Trophoblast cell (in vitro differentiated cells and primary cell): ENCODE data around the gene AUH.

Experiments used
- DNase-seq, 2 donors: peaks; one replicate each; pipeline ENCODE4 v3.0.0-alpha.2; 2016
- H2AFZ ChIP-seq: 2 replicates; pipeline ENCODE4 v1.6.1; 2013; ENCODE audit warnings: low read length, moderate library complexity, mild to moderate bottlenecking; ENCODE audit not compliant: insufficient read depth, poor library complexity
- H2AK5ac ChIP-seq: 2 replicates; pipeline ENCODE4 v1.6.1; 2013; ENCODE audit warnings: mild to moderate bottlenecking, low read length
- H2BK120ac ChIP-seq: 2 replicates; pipeline ENCODE4 v1.6.1; 2013; ENCODE audit warnings: low read length, mild to moderate bottlenecking, moderate library complexity; ENCODE audit not compliant: insufficient read depth, poor library complexity
- H2BK12ac ChIP-seq: 2 replicates; pipeline ENCODE4 v1.6.1; 2013; ENCODE audit warnings: mild to moderate bottlenecking, low read length, moderate library complexity
- H2BK5ac ChIP-seq: 2 replicates; pipeline ENCODE4 v1.6.1; 2013; ENCODE audit warnings: low read length, low read depth, moderate library complexity, mild to moderate bottlenecking; ENCODE audit not compliant: poor library complexity
- H3K14ac ChIP-seq: 2 replicates; pipeline ENCODE4 v1.6.1; 2013; ENCODE audit warnings: mild to moderate bottlenecking, low read length
- H3K18ac ChIP-seq: 2 replicates; pipeline ENCODE4 v1.6.1; 2013; ENCODE audit warnings: mild to moderate bottlenecking, low read length
- H3K23ac ChIP-seq: 2 replicates; pipeline ENCODE4 v1.6.1; 2013; ENCODE audit warnings: low read length
- H3K27ac ChIP-seq: 2 replicates; pipeline ENCODE4 v1.5.1; 2013; ENCODE audit warnings: low read depth, mild to moderate bottlenecking, inconsistent platforms, low read length, moderate library complexity
- H3K27me3 ChIP-seq: 2 replicates; pipeline ENCODE4 v1.6.1; 2013; ENCODE audit warnings: inconsistent platforms, mild to moderate bottlenecking, low read length, moderate library complexity; ENCODE audit not compliant: insufficient read depth
- H3K36me3 ChIP-seq, 2 experiments: 1 replicate in 1 of 2; 2 replicates in 1 of 2; pipeline ENCODE4 v1.6.1; 2013; ENCODE audit warnings: low read length in 2 of 2, mild to moderate bottlenecking in 2 of 2, moderate library complexity in 1 of 2; ENCODE audit not compliant: insufficient read depth in 2 of 2, control insufficient read depth in 1 of 2
- H3K4ac ChIP-seq: 2 replicates; pipeline ENCODE4 v1.6.1; 2013; ENCODE audit warnings: low read depth, mild to moderate bottlenecking, low read length, moderate library complexity
- H3K4me1 ChIP-seq, 2 experiments: 1 replicate in 1 of 2; 2 replicates in 1 of 2; pipeline ENCODE4 v1.6.1; 2013; ENCODE audit warnings: low read length in 2 of 2, mild to moderate bottlenecking in 2 of 2, moderate library complexity in 1 of 2; ENCODE audit not compliant: insufficient read depth in 2 of 2, control insufficient read depth in 1 of 2
- H3K4me2 ChIP-seq: 2 replicates; pipeline ENCODE4 v1.6.1; 2013; ENCODE audit warnings: inconsistent platforms, mild to moderate bottlenecking, low read length, moderate library complexity
- H3K4me3 ChIP-seq: 2 replicates; pipeline ENCODE4 v1.5.1; 2013; ENCODE audit warnings: mild to moderate bottlenecking, low read depth, low read length, inconsistent platforms
- H3K79me1 ChIP-seq: one replicate; pipeline ENCODE4 v1.6.1; 2013; ENCODE audit warnings: low read length
- H3K79me2 ChIP-seq: 2 replicates; pipeline ENCODE4 v1.6.1; 2013; ENCODE audit warnings: low read length, mild to moderate bottlenecking; ENCODE audit not compliant: control insufficient read depth, insufficient read depth, poor library complexity
- H3K9ac ChIP-seq: 2 replicates; pipeline ENCODE4 v1.6.1; 2013; ENCODE audit warnings: mild to moderate bottlenecking, low read length
- H3K9me3 ChIP-seq: 2 replicates; pipeline ENCODE4 v1.6.1; 2013; ENCODE audit warnings: low read depth, mild to moderate bottlenecking, control low read depth, inconsistent platforms, low read length; ENCODE audit not compliant: insufficient read depth
- H4K12ac ChIP-seq: 2 replicates; pipeline ENCODE4 v1.6.1; 2013; ENCODE audit warnings: low read depth, mild to moderate bottlenecking, low read length, moderate library complexity
- H4K8ac ChIP-seq: 2 replicates; pipeline ENCODE4 v1.6.1; 2013; ENCODE audit warnings: low read depth, mild to moderate bottlenecking, low read length, moderate library complexity
- H4K91ac ChIP-seq: one replicate; pipeline ENCODE4 v1.6.1; 2013; ENCODE audit warnings: low read depth, mild to moderate bottlenecking, low read length, moderate library complexity
- WGBS: extraction: QIAGEN DNeasy Blood & Tissue Kit; methylation state at CpG from one replicate; pipeline ENCODE4 v1.1.7; 2013; ENCODE audit warnings: missing lambda C conversion rate; ENCODE audit not compliant: insufficient read length, insufficient coverage; ENCODE audit errors: extremely low coverage; 5-methylcytosine and 5-hydroxymethylcytosine counted together

AUH gene

GRCh38 chr9:91222457-91222856, 139.3 kb downstream of the AUH start:
- Histone ChIP-seq H2AK5ac (no peak overlapping the region), H3K4me3 (no peak overlapping the region), H2AFZ (no peak overlapping the region), H3K14ac (no peak overlapping the region), H3K4me2 (no peak overlapping the region), H3K79me2 (no peaks in the 10 kb centered on the region), H3K27me3 (no peaks in the 10 kb centered on the region), H3K79me1 (no peaks in the 10 kb centered on the region), H3K9ac (no peak overlapping the region), H2BK5ac (no peak overlapping the region), H3K4ac (no peak overlapping the region), H4K91ac (no peak overlapping the region), H3K23ac (no peak overlapping the region), H3K27ac (no peak overlapping the region), H4K12ac (no peak overlapping the region), H2BK120ac (no peak overlapping the region), H3K4me1 (no peaks in the 10 kb centered on the region), H3K18ac (no peak overlapping the region), H2BK12ac (no peak overlapping the region), H3K9me3 (peaks cover 2% of the 10 kb centered on the region), H4K8ac (no peak overlapping the region), H3K36me3 (peaks cover 0 to 5% of the 10 kb centered on the region in 2 experiments)
- no CpG with 5 or more reads among the region's 6 CpGs for WGBS
- DNase-seq, result no peak

DNA sequence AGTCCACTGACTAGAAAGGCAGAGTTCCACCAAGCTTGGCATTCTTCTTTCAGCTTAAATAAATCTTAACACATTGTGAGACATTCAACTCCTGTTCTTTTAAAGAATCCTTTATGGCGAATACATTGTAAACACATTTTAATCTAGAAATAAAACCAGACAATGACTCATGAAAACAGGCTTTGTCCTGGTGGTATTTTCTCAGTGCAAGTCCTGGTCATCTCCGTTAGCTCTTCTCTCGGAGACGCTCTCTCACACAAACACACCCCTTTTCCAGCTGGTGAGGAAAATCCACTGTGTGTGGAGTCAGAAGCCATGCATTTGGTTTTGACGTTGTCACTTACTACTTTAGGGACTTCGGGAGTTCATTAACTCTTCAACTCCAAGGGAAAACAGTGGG, 140.4 kb downstream of the AUH start:
- peaks cover 2% of the 10 kb centered on the region for H3K9me3 ChIP-seq
- H4K12ac ChIP-seq, result no peak overlapping the region
- no peaks in the 10 kb centered on the region for H3K4me1 ChIP-seq
- no peaks in the 10 kb centered on the region for H3K79me2 ChIP-seq
- no peak overlapping the region for H4K91ac ChIP-seq
- H3K9ac ChIP-seq, result no peak overlapping the region
- H4K8ac ChIP-seq, result no peak overlapping the region
- no peaks in the 10 kb centered on the region for H3K27me3 ChIP-seq
- H2AK5ac ChIP-seq, result no peak overlapping the region
- H2AFZ ChIP-seq, result no peak overlapping the region
- H3K27ac ChIP-seq, result no peak overlapping the region
- H3K23ac ChIP-seq, result no peak overlapping the region
- H2BK12ac ChIP-seq, result no peak overlapping the region
- H3K14ac ChIP-seq, result no peak overlapping the region
- H2BK120ac ChIP-seq, result no peak overlapping the region
- no peak overlapping the region for H3K4me2 ChIP-seq
- no peak overlapping the region for H2BK5ac ChIP-seq
- no peak for DNase-seq
- H3K79me1 ChIP-seq, result no peaks in the 10 kb centered on the region
- peaks cover 0 to 5% of the 10 kb centered on the region in 2 experiments for H3K36me3 ChIP-seq
- WGBS, result no CpG with 5 or more reads among the region's 6 CpGs
- no peak overlapping the region for H3K18ac ChIP-seq
- no peak overlapping the region for H3K4ac ChIP-seq
- no peak overlapping the region for H3K4me3 ChIP-seq

DNA sequence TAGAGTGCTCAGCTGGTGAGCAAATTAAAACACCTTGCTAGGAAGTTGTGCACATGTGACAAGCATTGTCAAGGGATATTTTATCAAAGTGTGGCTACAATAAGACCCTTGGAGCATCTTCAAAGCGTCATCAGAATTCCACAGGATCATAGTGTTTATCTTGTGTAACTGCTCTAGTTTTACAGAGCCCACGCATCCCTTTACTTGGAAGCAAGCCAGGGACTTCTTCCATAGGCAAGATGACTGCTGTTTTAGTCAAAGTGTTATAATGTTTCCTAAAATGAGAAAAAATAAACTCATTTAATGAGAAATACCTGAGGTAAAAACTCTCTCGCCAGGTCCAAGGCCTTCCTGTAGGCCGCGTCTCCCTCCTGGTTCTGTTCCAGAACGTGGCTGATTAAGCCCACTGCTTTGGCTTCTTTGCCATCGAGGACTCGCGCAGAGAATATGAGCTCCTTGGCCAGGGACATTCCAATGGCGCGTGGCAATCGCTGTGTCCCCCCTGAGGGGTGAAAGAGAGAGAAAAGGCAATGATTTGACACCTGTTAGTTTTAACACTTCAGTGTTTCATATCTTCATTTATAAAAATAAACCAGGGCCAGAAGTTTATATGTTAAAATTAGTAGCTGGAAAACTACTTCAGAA, 141.1 kb downstream of the AUH start:
- H3K14ac ChIP-seq, result no peak overlapping the region
- H2AFZ ChIP-seq, result no peak overlapping the region
- no peak overlapping the region for H3K4me2 ChIP-seq
- H3K4me3 ChIP-seq, result no peak overlapping the region
- no peak overlapping the region for H4K12ac ChIP-seq
- peaks cover 0 to 5% of the 10 kb centered on the region in 2 experiments for H3K36me3 ChIP-seq
- no peak overlapping the region for H2AK5ac ChIP-seq
- no peak for DNase-seq
- H4K8ac ChIP-seq, result no peak overlapping the region
- no peak overlapping the region for H2BK12ac ChIP-seq
- no peak overlapping the region for H2BK120ac ChIP-seq
- no peak overlapping the region for H3K4ac ChIP-seq
- peaks cover 2% of the 10 kb centered on the region for H3K9me3 ChIP-seq
- no peak overlapping the region for H4K91ac ChIP-seq
- H3K4me1 ChIP-seq, result no peaks in the 10 kb centered on the region
- no peaks in the 10 kb centered on the region for H3K27me3 ChIP-seq
- no peak overlapping the region for H3K27ac ChIP-seq
- H3K23ac ChIP-seq, result no peak overlapping the region
- peaks cover 1% of the 10 kb centered on the region for H3K79me1 ChIP-seq
- H3K18ac ChIP-seq, result no peak overlapping the region
- WGBS, result no CpG with 5 or more reads among the region's 12 CpGs
- no peak overlapping the region for H3K9ac ChIP-seq
- no peak overlapping the region for H2BK5ac ChIP-seq
- no peaks in the 10 kb centered on the region for H3K79me2 ChIP-seq

DNA sequence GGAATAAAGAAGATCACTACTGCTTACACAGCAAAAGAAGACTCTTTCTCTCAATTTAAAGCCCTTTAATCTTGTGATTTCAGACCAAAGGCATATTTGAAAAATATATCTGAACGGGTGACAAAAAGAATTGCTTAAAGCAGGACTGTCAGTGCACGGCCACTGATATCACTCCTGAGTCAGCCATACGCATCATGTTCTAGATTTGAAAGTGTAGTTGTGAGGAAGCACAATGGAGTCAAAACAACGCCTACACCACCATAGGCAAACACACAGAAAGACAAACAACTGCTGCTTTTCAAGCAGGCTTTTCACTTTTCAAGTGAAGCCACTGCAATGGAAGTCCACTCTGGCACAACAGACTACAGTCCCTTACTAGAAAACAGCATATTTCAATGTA, 141.7 kb downstream of the AUH start:
- Histone ChIP-seq H3K23ac (no peak overlapping the region), H3K27me3 (no peaks in the 10 kb centered on the region), H4K91ac (no peak overlapping the region), H3K4me3 (no peak overlapping the region), H2BK120ac (no peak overlapping the region), H3K4ac (no peak overlapping the region), H3K4me1 (no peaks in the 10 kb centered on the region), H3K9me3 (peaks cover 2% of the 10 kb centered on the region), H3K14ac (no peak overlapping the region), H3K79me2 (no peaks in the 10 kb centered on the region), H3K27ac (no peak overlapping the region), H3K4me2 (no peak overlapping the region), H2BK12ac (no peak overlapping the region), H2BK5ac (no peak overlapping the region), H3K36me3 (peaks cover 0 to 5% of the 10 kb centered on the region in 2 experiments), H3K18ac (no peak overlapping the region), H4K8ac (no peak overlapping the region), H3K9ac (no peak overlapping the region), H2AFZ (no peak overlapping the region), H2AK5ac (no peak overlapping the region), H3K79me1 (peaks cover 1% of the 10 kb centered on the region), H4K12ac (no peak overlapping the region)
- WGBS, result no CpG with 5 or more reads among the region's 4 CpGs
- no peak for DNase-seq
